K562 (cell line): ENCODE measurements around the gene SLC19A1. TPM values are rescaled to one million over a fixed set of nuclear protein-coding genes. Genes with fewer than 3 reads are reported as not detected.
A peak's percentile ranks its signal among the peaks of the same experiment; 100 is the strongest.

Experiments used
- ARNT ChIP-seq, 2 experiments: fragments of 450-650 bp; IDR thresholded peaks; 2 replicates each; pipeline ENCODE4 v1.6.1; 2016; ENCODE audit warnings: mild to moderate bottlenecking in 1 of 2
- CAMTA2 ChIP-seq: fragments of 250-450 bp; sonication (Bioruptor Pico); conservative IDR thresholded peaks from 2 replicates; pipeline ENCODE4 v1.5.1; 2022
- CBX1 ChIP-seq: sonication (generic); IDR thresholded peaks from 2 replicates; pipeline ENCODE4 v1.6.1; 2016; ENCODE audit warnings: antibody characterized with exemption, low read depth, mild to moderate bottlenecking
- CSDE1 ChIP-seq, 2 experiments: fragments of 450-650 bp; IDR thresholded peaks; 2 replicates each; pipeline ENCODE4 v1.6.1; 2016; ENCODE audit warnings: mild to moderate bottlenecking in 1 of 2
- DPF2 ChIP-seq: fragments of 450-650 bp; IDR thresholded peaks from 2 replicates; pipeline ENCODE4 v1.6.1; 2016
- GATA2 ChIP-seq: sonication (generic); formaldehyde crosslinking; IDR thresholded peaks from 2 replicates; pipeline ENCODE4 v1.4.0; 2020; ENCODE audit warnings: mild to moderate bottlenecking, missing genetic modification reagents
- KDM1A ChIP-seq, 2 experiments: fragments of 450-650 bp; IDR thresholded peaks; 2 replicates each; pipeline ENCODE4 v1.6.1; 2016; ENCODE audit warnings: mild to moderate bottlenecking in 2 of 2
- KLF13 ChIP-seq: fragments of 450-650 bp; IDR thresholded peaks from 2 replicates; pipeline ENCODE4 v1.6.1; 2016; ENCODE audit warnings: missing genetic modification characterization, low read depth, mild to moderate bottlenecking, missing compliant biosample characterization, moderate library complexity, borderline replicate concordance
- PHB ChIP-seq: fragments of 250-450 bp; sonication (Bioruptor Pico); IDR thresholded peaks from 2 replicates; pipeline ENCODE4 v1.5.0; 2021
- POU5F1 ChIP-seq: fragments of 150-350 bp; IDR thresholded peaks from 2 replicates; pipeline ENCODE4 v1.6.1; 2014; ENCODE audit warnings: borderline replicate concordance, low read length, low read depth, mild to moderate bottlenecking; ENCODE audit not compliant: partially characterized antibody
- RHOXF2B ChIP-seq: fragments of 250-450 bp; sonication (Bioruptor Pico); conservative IDR thresholded peaks from 2 replicates; pipeline ENCODE4 v1.5.1; 2021
- SLC30A9 ChIP-seq: fragments of 250-450 bp; sonication (Bioruptor Pico); IDR thresholded peaks from 2 replicates; pipeline ENCODE4 v1.8.0; 2022; ENCODE audit warnings: mild to moderate bottlenecking, moderate library complexity
- SMAD1 ChIP-seq: fragments of 150-350 bp; IDR thresholded peaks from 2 replicates; pipeline ENCODE4 v1.6.1; 2014; ENCODE audit warnings: low read length, low read depth; ENCODE audit not compliant: partially characterized antibody
- SREBF2 ChIP-seq: sonication (generic); formaldehyde crosslinking; IDR thresholded peaks from 2 replicates; pipeline ENCODE4 v1.4.0; 2020; ENCODE audit warnings: mild to moderate bottlenecking, missing genetic modification reagents
- STAT5B ChIP-seq: fragments of 250-450 bp; sonication (Bioruptor Pico); IDR thresholded peaks from 2 replicates; pipeline ENCODE4 v1.8.0; 2021; ENCODE audit warnings: mild to moderate bottlenecking, inconsistent platforms
- ZBTB1 ChIP-seq: sonication (generic); formaldehyde crosslinking; IDR thresholded peaks from 2 replicates; pipeline ENCODE4 v1.8.1; 2023; ENCODE audit warnings: missing genetic modification reagents, low read depth, mild to moderate bottlenecking, borderline replicate concordance
- ZNF407 ChIP-seq: fragments of 450-650 bp; IDR thresholded peaks from 2 replicates; pipeline ENCODE4 v1.6.1; 2016; ENCODE audit warnings: low read depth
- ZNF644 ChIP-seq: fragments of 200-800 bp; sonication (Bioruptor generic); IDR thresholded peaks from 2 replicates; pipeline ENCODE4 v1.6.1; 2016; ENCODE audit warnings: low read depth, missing genetic modification characterization, missing compliant biosample characterization
- ZNF707 ChIP-seq: fragments of 250-450 bp; sonication (Bioruptor Pico); conservative IDR thresholded peaks from 2 replicates; pipeline ENCODE4 v1.8.0; 2022; ENCODE audit warnings: inconsistent platforms, mild to moderate bottlenecking, moderate library complexity
- ZNF830 ChIP-seq: fragments of 250-450 bp; sonication (Bioruptor Pico); IDR thresholded peaks from 2 replicates; pipeline ENCODE4 v1.5.0; 2021; ENCODE audit warnings: mild to moderate bottlenecking
- ZSCAN32 ChIP-seq: fragments of 450-650 bp; formaldehyde crosslinking; IDR thresholded peaks from 2 replicates; pipeline ENCODE4 v1.4.0; 2020; ENCODE audit warnings: mild to moderate bottlenecking, moderate library complexity
- polyA plus RNA-seq, 8 experiments: library from polyadenylated mRNA; depleted of rRNA in 4 of 8; stranded (reverse) in 5 of 8; unstranded in 3 of 8; fragments of >200 nt; fragmentation: Nextera tagmentation in 2 of 8; fragmentation: Illumina TruSeq in 1 of 8; extraction: Ambion mirVana in 2 of 8; extraction: Trizol in 1 of 8; gene quantifications; 2 replicates each; pipeline versions ENCODE4 v1.2.1 to v1.2.3, GENCODE V29; 2011 to 2014; ENCODE audit warnings: inconsistent platforms in 1 of 8, missing spikeins in 1 of 8
- total RNA-seq, 7 experiments: library from RNA; depleted of rRNA in 6 of 7; stranded (reverse); fragments of >200 nt in 6 of 7; fragmentation: Illumina TruSeq in 2 of 7; extraction: Trizol in 2 of 7; gene quantifications; 2 replicates each; pipeline versions ENCODE4 v1.2.1 to v1.2.3, GENCODE V29; 2011 to 2021; ENCODE audit warnings: low replicate concordance in 1 of 7
- TF ChIP-seq, protein P1 (sequence below): sonication (generic); formaldehyde crosslinking; IDR thresholded peaks from 2 replicates; pipeline ENCODE4 v1.9.0; 2022; ENCODE audit warnings: mild to moderate bottlenecking, missing genetic modification reagents
- TF ChIP-seq, protein P2 (sequence below): sonication (generic); formaldehyde crosslinking; IDR thresholded peaks from 2 replicates; pipeline ENCODE4 v1.8.0; 2022; ENCODE audit warnings: mild to moderate bottlenecking, missing genetic modification reagents

SLC19A1 gene
- total and polyA plus RNA-seq, 9 of the 15 experiments (the other 6 are each of a cell fraction or from before 2014, with no cell fraction given) = 0.65 to 88.7 (median 12.0) TPM

- no peak for TF ChIP-seq CAMTA2 (CRISPR knock-in tag)
- no peak for TF ChIP-seq STAT5B
- no peak; a peak in 2 of 4 replicates for TF ChIP-seq KDM1A (IDR thresholded peaks at IDR 0.05)
- TF ChIP-seq ZBTB1 (CRISPR knock-in tag) = no peak
- 0 out of 2 replicates have a peak, but pooled peaks have one; percentile 6 for TF ChIP-seq DPF2
- TF ChIP-seq, protein P1, sequence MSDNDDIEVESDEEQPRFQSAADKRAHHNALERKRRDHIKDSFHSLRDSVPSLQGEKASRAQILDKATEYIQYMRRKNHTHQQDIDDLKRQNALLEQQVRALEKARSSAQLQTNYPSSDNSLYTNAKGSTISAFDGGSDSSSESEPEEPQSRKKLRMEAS (CRISPR knock-in tag) = no peak
- TF ChIP-seq CBX1 = no peak
- no peak for TF ChIP-seq KLF13 (tag)
- no peak for TF ChIP-seq POU5F1
- no peak for TF ChIP-seq ZNF644 (tag)
- no peak for TF ChIP-seq ZNF830 (CRISPR knock-in tag)
- TF ChIP-seq RHOXF2B = no peak
- TF ChIP-seq SREBF2 (CRISPR knock-in tag) = no peak
- no peak for TF ChIP-seq GATA2
- TF ChIP-seq ZNF407 = 0 out of 2 replicates have a peak, but pooled peaks have one; percentile 13
- TF ChIP-seq ZNF707 (CRISPR knock-in tag) = no peak
- no peak for TF ChIP-seq SLC30A9 (CRISPR knock-in tag)
- TF ChIP-seq, protein P2, sequence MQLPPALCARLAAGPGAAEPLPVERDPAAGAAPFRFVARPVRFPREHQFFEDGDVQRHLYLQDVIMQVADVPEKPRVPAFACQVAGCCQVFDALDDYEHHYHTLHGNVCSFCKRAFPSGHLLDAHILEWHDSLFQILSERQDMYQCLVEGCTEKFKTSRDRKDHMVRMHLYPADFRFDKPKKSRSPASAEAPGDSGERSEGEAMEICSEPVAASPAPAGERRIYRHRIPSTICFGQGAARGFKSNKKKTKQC (CRISPR knock-in tag) = no peak
- TF ChIP-seq PHB (CRISPR knock-in tag) = no peak
- peak in 1 of 2 experiments; percentile 81; a peak in 1 of 4 replicates for TF ChIP-seq CSDE1 (IDR thresholded peaks at IDR 0.05)
- no peak for TF ChIP-seq SMAD1
- no peak for TF ChIP-seq ZSCAN32 (CRISPR knock-in tag)
- TF ChIP-seq ARNT (IDR thresholded peaks at IDR 0.05) = peak in 1 of 2 experiments; percentile 15; a peak in 1 of 4 replicates
Observed at GRCh38 chr21:45591619-45592207, 49.5 kb upstream of the SLC19A1 start (continued).
